GM12878 (cell line): Measurements from ENCODE around the gene ALMS1. TPM values are rescaled to one million over a fixed set of nuclear protein-coding genes. Genes with fewer than 3 reads are reported as not detected.
"Not testable (repeated sequence)": the region's sequence is repeated elsewhere in the genome, so short reads cannot be mapped to it uniquely, and the experiment has no call there.

Experiments used
- ATAC-seq: fragments of 200-7000 bp; cut with Tn5 transposase; 3 replicates; pipeline ENCODE4 v1.9.1; 2020; ENCODE audit warnings: mild to moderate bottlenecking, moderate library complexity
- BruUV-seq: library from RNA; stranded (reverse); fragments of 400-500 nt; replicated peaks from 2 replicates; lab custom pipeline; 2021; lab: Mats Ljungman, UMichigan
- CTCF ChIA-PET: fragments of 300-600 bp; sonication (Branson Sonifier 250); formaldehyde crosslinking; extraction: SDS; loops from one replicate; lab custom pipeline; 2021; ENCODE audit warnings: inconsistent platforms; lab: Yijun Ruan, JAX
- POLR2A ChIA-PET: fragments of 350-600 bp; formaldehyde crosslinking; extraction: SDS; loops from one replicate; lab custom pipeline; 2021; ENCODE audit warnings: inconsistent platforms; lab: Charles Lee
- RAD21 ChIA-PET: fragments of 300-600 bp; sonication (Branson Sonifier 250); formaldehyde crosslinking; loops from one replicate; lab custom pipeline; 2023; ENCODE audit warnings: antibody characterized with exemption; ENCODE audit not compliant: unreplicated experiment; lab: Charles Lee
- SMC1A ChIA-PET: fragments of 300-600 bp; sonication (Branson Sonifier 250); formaldehyde crosslinking; loops from one replicate; lab custom pipeline; 2023; ENCODE audit not compliant: unreplicated experiment, uncharacterized antibody; lab: Charles Lee
- DNase-seq: peaks from one replicate; pipeline ENCODE4 v3.0.0-alpha.2; 2011; ENCODE audit warnings: low read depth, low spot score
- FAIRE-seq: peaks from 3 replicates; lab custom pipeline; 2011; peaks lifted over from hg19 to GRCh38; lab: Jason Lieb, UNC
- H2AFZ ChIP-seq: 2 replicates; pipeline ENCODE4 v1.6.0; 2011; ENCODE audit warnings: low read depth, low read length, control low read depth; ENCODE audit not compliant: control insufficient read depth
- H3K27ac ChIP-seq: 2 replicates; pipeline ENCODE4 v1.5.1; 2011; ENCODE audit warnings: control low read depth; ENCODE audit not compliant: control insufficient read depth, insufficient read depth
- H3K27me3 ChIP-seq, 2 experiments: replicated peaks in 1 of 2; 2 replicates each; pipeline versions ENCODE4 v1.6.0 to v1.6.1; 2011; ENCODE audit warnings: low read length in 1 of 2; ENCODE audit not compliant: control insufficient read depth in 2 of 2, insufficient read depth in 2 of 2
- H3K36me3 ChIP-seq, 2 experiments: 2 replicates each; pipeline ENCODE4 v1.5.1; 2011; ENCODE audit warnings: low read length in 1 of 2; ENCODE audit not compliant: control insufficient read depth in 2 of 2, insufficient read depth in 2 of 2
- H3K4me1 ChIP-seq: 2 replicates; pipeline ENCODE4 v1.6.1; 2011; ENCODE audit warnings: mild to moderate bottlenecking, low read length, moderate library complexity, mixed read lengths; ENCODE audit not compliant: control insufficient read depth, insufficient read depth
- H3K4me2 ChIP-seq: 2 replicates; pipeline ENCODE4 v1.6.0; 2011; ENCODE audit warnings: control low read depth; ENCODE audit not compliant: control insufficient read depth, insufficient read depth
- H3K4me3 ChIP-seq: fragments of 200-600 bp; sonication (generic); 2 replicates; pipeline ENCODE4 v1.5.1; 2016
- H3K79me2 ChIP-seq: 2 replicates; pipeline ENCODE4 v1.6.0; 2011; ENCODE audit warnings: low read length; ENCODE audit not compliant: control insufficient read depth, insufficient read depth
- H3K9ac ChIP-seq: 2 replicates; pipeline ENCODE4 v1.8.0; 2011; ENCODE audit warnings: low read length, control low read depth, mixed read lengths; ENCODE audit not compliant: control insufficient read depth, insufficient read depth
- H3K9me3 ChIP-seq: replicated peaks from 3 replicates; pipeline ENCODE4 v1.5.1; 2011; ENCODE audit warnings: mild to moderate bottlenecking, low read length; ENCODE audit not compliant: control insufficient read depth, insufficient read depth
- H4K20me1 ChIP-seq: 2 replicates; pipeline ENCODE4 v1.6.0; 2011; ENCODE audit not compliant: control insufficient read depth, insufficient read depth
- ATF7 ChIP-seq: fragments of 450-650 bp; IDR thresholded peaks from 2 replicates; pipeline ENCODE4 v1.6.1; 2016; ENCODE audit warnings: low read depth, mild to moderate bottlenecking
- MEF2A ChIP-seq: IDR thresholded peaks from 2 replicates; pipeline ENCODE4 v1.6.1; 2011; ENCODE audit warnings: low read depth, mild to moderate bottlenecking, low read length, moderate library complexity; ENCODE audit not compliant: insufficient read depth
- MEF2B ChIP-seq: fragments of 450-650 bp; IDR thresholded peaks from 2 replicates; pipeline ENCODE4 v1.6.1; 2018; ENCODE audit warnings: mild to moderate bottlenecking, moderate library complexity; ENCODE audit not compliant: partially characterized antibody, poor library complexity, severe bottlenecking
- RUNX3 ChIP-seq: IDR thresholded peaks from 2 replicates; pipeline ENCODE4 v1.6.1; 2012; ENCODE audit warnings: low read length, inconsistent platforms
- SPI1 ChIP-seq: IDR thresholded peaks from 2 replicates; pipeline ENCODE4 v1.6.1; 2011; ENCODE audit warnings: low read depth, mild to moderate bottlenecking, low read length, moderate library complexity, borderline replicate concordance; ENCODE audit not compliant: insufficient read depth
- SRF ChIP-seq, 2 experiments: IDR thresholded peaks; 2 replicates each; pipeline ENCODE4 v1.6.1; 2011; ENCODE audit warnings: low read depth in 2 of 2, low read length in 2 of 2, mild to moderate bottlenecking in 1 of 2, moderate library complexity in 1 of 2
- WGBS: methylation state at CpG from one replicate; pipeline ENCODE4 v1.1.6; 2016; ENCODE audit warnings: low lambda C conversion rate; ENCODE audit not compliant: insufficient replicate concordance, insufficient coverage; ENCODE audit errors: missing lambda C conversion rate; 5-methylcytosine and 5-hydroxymethylcytosine counted together
- in situ Hi-C: fragments of 300-500 bp; cut with MboI; formaldehyde crosslinking; loops from 9 replicates; pipeline ENCODE4 v1.14.3; 2018; ENCODE audit warnings: mixed read lengths
- intact Hi-C: fragments of 100-400 bp; cut with micrococcal nuclease; formaldehyde crosslinking; loops from one replicate; pipeline ENCODE4 v1.14.2; 2022; ENCODE audit not compliant: unreplicated experiment
- polyA plus RNA-seq, 11 experiments: library from polyadenylated mRNA; depleted of rRNA in 4 of 11; unstranded in 6 of 11; stranded (reverse) in 5 of 11; fragments of >200 nt; fragmentation: Nextera tagmentation in 4 of 11; fragmentation: Illumina TruSeq in 1 of 11; extraction: Ambion mirVana in 4 of 11; extraction: Trizol in 1 of 11; gene quantifications; 1 replicate in 1 of 11; 2 replicates in 10 of 11; pipeline versions ENCODE4 v1.2.1 to v1.2.3, GENCODE V29; 2011 to 2016; ENCODE audit warnings: inconsistent platforms in 2 of 11, missing spikeins in 2 of 11, low read depth in 1 of 11
- total RNA-seq, 4 experiments: library from RNA; depleted of rRNA in 3 of 4; stranded (reverse); fragments of >200 nt in 3 of 4; fragmentation: Illumina TruSeq in 1 of 4; extraction: Trizol in 1 of 4; gene quantifications; 2 replicates each; pipeline versions ENCODE4 v1.2.1 to v1.2.3, GENCODE V29; 2013 to 2021

Gene ALMS1
- total and polyA plus RNA-seq, 10 of the 15 experiments (the other 5 are each of a cell fraction or from before 2014, with no cell fraction given): 1.1 to 25.8 (median 10.6) TPM

- H3K79me2 ChIP-seq, H3K4me1 ChIP-seq, H4K20me1 ChIP-seq, intact Hi-C loops, CTCF ChIA-PET, BruUV-seq, H3K27ac ChIP-seq: not testable (repeated sequence)
- 21% methylated on average over 5 of the region's 5 CpGs for WGBS
- TF ChIP-seq SPI1: peak; percentile 29; the same call in 1 of the 2 replicates
- TF ChIP-seq, all 136 proteins: peak for 1; not testable (repeated sequence) for 135
- SMC1A ChIA-PET, H3K27me3 ChIP-seq, DNase-seq, FAIRE-seq, H3K9ac ChIP-seq, H3K4me2 ChIP-seq, POLR2A ChIA-PET, H3K9me3 ChIP-seq, H2AFZ ChIP-seq, H3K4me3 ChIP-seq, in situ Hi-C loops, H3K36me3 ChIP-seq, RAD21 ChIA-PET, ATAC-seq: not testable (repeated sequence)
Measured at GRCh38 chr2:73626237-73626636, 240.6 kb downstream of the ALMS1 start.

- BruUV-seq, SMC1A ChIA-PET, H4K20me1 ChIP-seq, in situ Hi-C loops, H3K4me2 ChIP-seq, intact Hi-C loops, H2AFZ ChIP-seq, CTCF ChIA-PET, POLR2A ChIA-PET, H3K79me2 ChIP-seq, H3K36me3 ChIP-seq, DNase-seq, H3K27ac ChIP-seq, H3K9me3 ChIP-seq, H3K27me3 ChIP-seq, H3K9ac ChIP-seq, H3K4me1 ChIP-seq, H3K4me3 ChIP-seq, RAD21 ChIA-PET: not testable (repeated sequence)
- ATAC-seq (peak; percentile 86), FAIRE-seq (peak; percentile 71)
- 18% methylated on average over 2 of the region's 2 CpGs for WGBS
- TF ChIP-seq RUNX3: peak; percentile 56
- TF ChIP-seq MEF2B: peak; percentile 48
- peak; percentile 42; the same call in 1 of the 2 replicates for TF ChIP-seq ATF7
- peak; percentile 51 to 85 for TF ChIP-seq SRF (IDR thresholded peaks at IDR 0.05; ENCODE audit: low read depth in 2 of 2, low read length in 2 of 2)
- TF ChIP-seq MEF2A: peak; percentile 46; the same call in 1 of the 2 replicates
Measured at GRCh38 chr2:73628493-73628892, 242.9 kb downstream of the ALMS1 start.
